AG09319 (cell line): ENCODE results near the gene ZSCAN10.
"Not testable (repeated sequence)": the region's sequence is repeated elsewhere in the genome, so short reads cannot be mapped to it uniquely, and the experiment has no call there.

ENCODE experiments used
- DNase-seq: peaks from one replicate; pipeline ENCODE4 v3.0.0-alpha.2; 2010; ENCODE audit warnings: low read depth; ENCODE audit errors: extremely low read depth
- CTCF ChIP-seq: IDR thresholded peaks from 2 replicates; pipeline ENCODE4 v1.5.1; 2011; ENCODE audit warnings: low read depth, mild to moderate bottlenecking, inconsistent platforms, low read length, moderate library complexity

Gene ZSCAN10

DNA sequence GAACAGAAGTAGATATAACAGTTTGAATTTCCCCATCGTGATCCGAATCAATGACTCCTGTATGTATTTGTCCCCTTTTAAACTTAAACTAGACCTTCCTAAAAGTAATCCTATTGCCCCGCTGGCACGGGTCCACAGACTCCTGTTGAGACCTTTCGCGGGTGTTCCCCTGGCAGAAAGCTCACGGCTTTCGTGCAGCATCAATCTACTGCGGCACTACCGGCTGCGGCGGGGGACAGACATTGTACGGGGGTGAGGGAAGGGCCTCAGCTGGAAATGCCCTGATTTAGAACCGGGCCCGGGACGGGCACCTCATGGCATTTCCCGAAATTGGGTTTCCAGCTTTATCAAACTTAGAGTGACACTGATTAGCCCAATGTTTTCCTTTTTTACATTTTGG lies 19.1 kb downstream of the ZSCAN10 start:
- TF ChIP-seq CTCF, result no peak
- DNase-seq, result no peak

GRCh38 chr16:3076577-3076976 lies 22.5 kb downstream of the ZSCAN10 start:
- no peak for TF ChIP-seq CTCF
- no peak for DNase-seq

DNA sequence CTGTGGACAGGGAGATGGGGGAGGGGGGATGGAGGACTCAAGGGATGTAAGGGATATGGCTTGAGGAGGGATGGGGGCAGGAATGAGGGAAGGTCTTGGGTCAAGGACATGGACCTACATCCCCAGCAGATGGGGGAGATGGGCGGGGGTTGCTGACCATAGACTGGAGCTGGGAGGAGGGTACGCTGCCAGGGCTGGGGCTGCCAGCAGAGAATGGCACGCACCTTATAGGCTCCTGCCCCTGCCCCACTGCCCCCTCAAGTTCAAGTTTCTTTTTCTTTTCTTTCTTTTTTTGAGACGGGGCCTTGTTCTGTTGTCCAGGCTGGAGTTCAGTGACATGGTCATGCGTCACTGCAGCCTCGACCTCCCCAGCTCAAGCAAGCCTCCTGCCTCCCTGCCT lies 23.1 kb downstream of the ZSCAN10 start:
- not testable (repeated sequence) for DNase-seq

DNA sequence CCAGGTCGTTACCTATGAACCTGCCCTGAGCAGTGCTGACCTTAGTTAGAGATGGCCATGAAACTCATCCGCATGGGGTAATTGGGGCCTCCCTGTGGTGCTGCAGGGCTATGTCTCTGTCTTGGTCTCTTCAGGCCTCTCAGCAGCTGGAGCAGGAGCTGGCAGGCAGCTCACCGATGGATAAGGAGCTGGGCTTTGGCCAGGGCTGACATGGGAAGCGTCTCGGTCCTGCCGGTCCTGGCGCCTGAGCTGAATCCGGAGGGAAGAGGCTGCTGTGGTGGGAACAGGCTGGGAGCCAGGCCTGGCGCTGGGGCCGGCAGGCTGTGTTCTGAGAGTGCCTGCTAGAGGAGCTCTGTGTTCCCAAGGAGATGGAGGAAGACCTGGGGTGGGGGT lies 23.6 kb downstream of the ZSCAN10 start:
- no peak for TF ChIP-seq CTCF
- no peak for DNase-seq

- no peak for TF ChIP-seq CTCF
- no peak for DNase-seq
Observed at GRCh38 chr16:3074860-3075522, 24.1 kb downstream of the ZSCAN10 start.

DNA sequence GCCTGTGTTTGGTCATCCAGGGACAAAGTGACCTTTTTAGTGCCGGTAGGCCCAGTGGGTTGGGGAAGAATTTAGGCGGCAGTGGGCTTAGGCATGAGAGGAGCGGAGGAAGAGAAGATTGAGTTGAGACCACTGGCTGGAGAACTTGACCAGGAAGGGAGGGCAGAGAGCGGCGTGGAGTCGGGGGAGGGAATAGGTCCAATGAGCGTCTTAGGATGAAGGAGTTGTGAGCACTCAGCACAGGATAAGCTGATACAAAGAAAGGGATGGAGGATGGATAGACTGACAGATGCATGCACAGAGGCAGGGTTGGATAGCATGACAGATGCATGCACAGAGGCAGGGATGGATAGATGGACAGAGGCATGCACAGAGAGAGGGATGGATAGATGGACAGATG lies 25.6 kb downstream of the ZSCAN10 start:
- DNase-seq, result no peak
- no peak for TF ChIP-seq CTCF

GRCh38 chr16:3072576-3073263 lies 26.4 kb downstream of the ZSCAN10 start:
- DNase-seq, result not testable (repeated sequence)

GRCh38 chr16:3072148-3072547 lies 26.9 kb downstream of the ZSCAN10 start:
- not testable (repeated sequence) for DNase-seq

- no peak for TF ChIP-seq CTCF
- no peak for DNase-seq
Observed at GRCh38 chr16:3071655-3072054, 27.4 kb downstream of the ZSCAN10 start.
